Activated naive CD8-positive, alpha-beta T cell treated with anti-CD3 and anti-CD28 coated beads, Interleukin-2, amount 50 U/mL, for 16 hours (primary cell): ENCODE measurements around the gene GUCY1A1.
"Not testable (repeated sequence)": the region's sequence is repeated elsewhere in the genome, so short reads cannot be mapped to it uniquely, and the experiment has no call there.

Source experiments
- DNase-seq: peaks from one replicate; pipeline ENCODE4 v3.0.0-alpha.2; 2020; ENCODE audit warnings: low read depth, low spot score

The GUCY1A1 gene, protein sequence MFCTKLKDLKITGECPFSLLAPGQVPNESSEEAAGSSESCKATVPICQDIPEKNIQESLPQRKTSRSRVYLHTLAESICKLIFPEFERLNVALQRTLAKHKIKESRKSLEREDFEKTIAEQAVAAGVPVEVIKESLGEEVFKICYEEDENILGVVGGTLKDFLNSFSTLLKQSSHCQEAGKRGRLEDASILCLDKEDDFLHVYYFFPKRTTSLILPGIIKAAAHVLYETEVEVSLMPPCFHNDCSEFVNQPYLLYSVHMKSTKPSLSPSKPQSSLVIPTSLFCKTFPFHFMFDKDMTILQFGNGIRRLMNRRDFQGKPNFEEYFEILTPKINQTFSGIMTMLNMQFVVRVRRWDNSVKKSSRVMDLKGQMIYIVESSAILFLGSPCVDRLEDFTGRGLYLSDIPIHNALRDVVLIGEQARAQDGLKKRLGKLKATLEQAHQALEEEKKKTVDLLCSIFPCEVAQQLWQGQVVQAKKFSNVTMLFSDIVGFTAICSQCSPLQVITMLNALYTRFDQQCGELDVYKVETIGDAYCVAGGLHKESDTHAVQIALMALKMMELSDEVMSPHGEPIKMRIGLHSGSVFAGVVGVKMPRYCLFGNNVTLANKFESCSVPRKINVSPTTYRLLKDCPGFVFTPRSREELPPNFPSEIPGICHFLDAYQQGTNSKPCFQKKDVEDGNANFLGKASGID

DNA sequence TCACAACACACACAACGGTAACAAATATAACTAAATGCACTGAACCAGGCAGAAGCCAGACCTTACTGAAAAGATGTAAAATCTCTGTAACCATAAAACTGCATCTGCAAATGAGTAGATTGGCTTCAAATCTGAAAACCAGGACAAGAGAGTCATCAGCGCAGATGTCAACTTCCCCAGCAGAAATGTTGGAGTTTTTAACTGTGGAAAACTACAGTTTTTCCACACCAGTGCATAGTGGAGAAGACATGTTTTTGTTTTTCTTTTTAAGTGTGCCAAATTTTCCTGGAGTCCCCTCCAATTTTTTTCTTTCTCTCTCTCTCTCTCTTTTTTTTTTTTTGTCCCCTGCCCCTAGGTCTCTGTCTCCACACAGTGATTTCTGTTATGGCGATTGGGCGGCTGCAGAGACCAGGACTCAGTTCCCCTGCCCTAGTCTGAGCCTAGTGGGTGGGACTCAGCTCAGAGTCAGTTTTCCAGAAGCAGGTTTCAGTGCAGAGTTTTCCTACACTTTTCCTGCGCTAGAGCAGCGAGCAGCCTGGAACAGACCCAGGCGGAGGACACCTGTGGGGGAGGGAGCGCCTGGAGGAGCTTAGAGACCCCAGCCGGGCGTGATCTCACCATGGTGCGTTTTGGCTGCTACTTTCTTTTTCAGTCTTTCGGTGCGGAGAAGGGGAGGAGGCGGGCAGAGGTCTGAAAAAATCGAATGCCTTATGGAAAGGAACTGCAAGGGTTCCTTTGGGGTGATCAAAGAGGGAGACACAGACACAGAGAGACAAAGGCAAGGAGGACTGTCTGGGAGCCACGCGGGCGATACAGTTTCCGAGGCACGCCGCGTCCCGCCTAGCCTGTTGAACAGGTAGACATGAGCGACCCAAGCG, at the start of gene GUCY1A1:
Gene GUCY1A1 (plus strand): TSS at position 505 of the 878 bp plus-strand sequence. CDS start 30,020 bp downstream, outside the sequence.
- no peak for DNase-seq

DNA sequence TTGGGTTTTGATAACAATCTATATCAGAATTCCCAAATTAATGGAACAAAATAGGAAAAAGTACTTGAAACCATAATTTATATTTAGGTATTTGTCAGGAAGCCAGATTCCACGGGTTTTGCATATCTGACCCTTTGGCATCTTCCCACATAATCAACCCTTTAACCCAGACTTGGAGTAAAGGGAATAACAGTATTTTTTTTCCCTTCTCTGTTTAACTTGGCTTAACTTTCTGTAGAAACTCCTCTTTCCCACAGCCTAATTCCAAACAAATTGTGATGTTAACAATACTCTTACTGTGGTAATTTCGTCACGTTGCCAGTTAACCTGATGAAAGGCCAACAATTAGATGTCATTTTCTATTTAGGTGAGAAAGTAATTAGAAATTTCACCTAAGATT, 49.4 kb upstream of the GUCY1A1 start:
- no peak for DNase-seq

DNA sequence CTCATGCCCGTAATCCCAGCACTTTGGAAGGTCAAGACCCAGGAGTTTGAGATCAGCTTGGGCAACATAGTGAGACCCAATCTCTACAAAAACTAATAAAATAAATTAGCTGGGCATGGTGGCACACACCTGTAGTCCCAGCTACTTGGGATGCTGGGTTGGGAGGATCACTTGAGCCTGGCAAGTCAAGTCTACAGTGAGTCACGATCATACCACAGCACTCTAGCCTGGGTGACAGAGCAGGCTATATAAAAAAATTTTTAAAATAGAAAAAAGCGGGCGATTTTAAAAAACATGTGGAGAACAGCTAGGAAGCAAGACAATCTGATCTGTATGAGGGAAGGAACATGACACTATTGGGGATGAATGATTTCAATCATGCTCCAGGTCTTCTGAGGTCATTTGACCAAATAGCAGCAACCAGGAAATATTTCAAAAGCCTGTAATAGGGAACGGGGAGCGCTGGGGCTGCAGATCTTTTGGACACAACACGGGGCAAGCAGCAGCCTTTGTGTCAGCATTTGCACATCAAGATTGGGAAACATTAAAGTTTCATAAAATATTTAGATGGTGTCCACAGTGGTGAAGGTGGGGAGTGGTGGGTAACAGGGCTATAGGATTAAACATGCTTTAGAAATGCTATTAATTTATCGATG, 48.3 kb upstream of the GUCY1A1 start:
- no peak for DNase-seq

DNA sequence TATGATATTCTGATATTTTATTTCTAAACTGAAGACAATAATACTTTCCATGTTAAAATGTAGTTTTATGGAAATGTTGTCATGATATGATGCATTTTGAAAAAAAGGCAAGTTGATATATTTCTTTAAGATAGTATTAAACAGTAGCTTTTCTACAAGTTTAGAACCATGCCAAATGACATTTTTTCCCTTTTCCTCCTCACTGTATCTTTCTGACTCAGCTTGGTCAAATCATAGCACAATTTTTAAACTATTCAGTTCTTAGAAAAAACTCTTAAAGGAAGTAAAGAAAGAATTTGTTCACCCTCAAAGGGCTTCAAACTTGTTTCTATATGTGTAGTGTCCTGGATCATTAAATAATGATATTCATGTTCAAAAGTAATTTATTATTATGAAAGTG, 46.0 kb upstream of the GUCY1A1 start:
- DNase-seq: no peak

DNA sequence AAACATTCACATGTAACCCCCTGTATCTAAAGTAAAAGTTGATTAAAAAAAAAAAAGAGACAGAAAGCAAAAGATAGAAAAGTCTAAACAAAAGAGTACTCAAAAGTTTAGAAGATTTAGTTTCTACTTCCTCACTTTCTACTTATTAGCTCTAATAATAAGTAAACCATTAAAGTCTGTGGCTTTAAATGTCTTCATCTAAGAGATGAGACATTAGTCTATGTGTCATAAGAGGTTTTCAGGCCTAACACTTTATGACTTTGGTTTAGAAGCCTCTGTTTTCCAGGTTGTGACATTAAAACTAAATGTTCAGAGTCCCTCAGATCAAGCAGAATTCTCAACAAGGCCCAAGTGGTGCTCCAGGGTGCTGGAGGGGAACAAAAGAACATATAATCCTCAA, 42.2 kb upstream of the GUCY1A1 start:
- no peak for DNase-seq

DNA sequence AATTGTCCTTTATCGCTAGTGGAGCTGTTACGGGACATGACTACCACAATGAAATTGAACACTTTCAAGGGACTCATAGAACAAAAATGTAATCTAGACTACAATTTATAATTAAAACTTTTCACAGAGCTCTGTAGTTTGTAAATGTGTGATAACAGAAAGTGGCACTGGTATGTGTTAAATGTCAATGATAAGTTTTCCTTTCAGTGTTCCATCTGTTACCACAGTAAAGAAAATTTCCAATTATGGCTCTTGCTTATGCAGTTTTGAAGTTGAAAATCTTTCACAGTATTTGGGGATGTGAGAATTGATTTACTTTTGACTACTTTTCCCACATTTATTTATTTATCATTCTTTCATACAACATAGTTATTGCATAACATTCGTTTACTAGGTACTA, 40.1 kb upstream of the GUCY1A1 start:
- DNase-seq: no peak

DNA sequence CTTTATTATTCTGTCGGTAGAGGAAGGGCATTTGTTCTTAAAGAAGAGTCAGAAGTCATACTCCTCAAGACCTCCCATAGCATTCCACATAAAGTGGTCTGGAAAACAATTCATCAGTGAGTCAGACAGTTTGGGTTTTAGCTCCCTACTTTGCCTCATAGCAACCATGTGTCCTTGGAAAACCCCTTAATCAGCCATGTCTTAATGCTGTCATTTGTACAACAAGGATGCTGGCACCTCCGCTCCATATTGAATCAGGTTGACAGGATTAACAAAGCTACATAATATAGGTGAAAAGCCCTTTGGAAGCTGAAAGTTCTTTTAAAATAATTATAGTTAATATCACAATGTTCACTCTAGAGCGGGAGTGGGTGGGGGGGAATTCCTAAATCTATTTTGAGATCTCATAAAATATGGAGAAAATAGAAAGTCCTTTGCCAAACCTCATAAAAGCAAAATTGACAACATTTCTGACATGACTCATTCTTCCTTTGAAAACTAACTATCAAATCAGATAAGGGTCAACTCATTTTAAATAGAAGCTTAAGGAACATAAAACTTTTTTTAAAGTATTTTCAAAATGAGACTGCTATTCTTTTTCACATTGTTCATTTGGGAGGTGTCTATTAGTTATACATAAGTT, 37.3 kb upstream of the GUCY1A1 start:
- no peak for DNase-seq

DNA sequence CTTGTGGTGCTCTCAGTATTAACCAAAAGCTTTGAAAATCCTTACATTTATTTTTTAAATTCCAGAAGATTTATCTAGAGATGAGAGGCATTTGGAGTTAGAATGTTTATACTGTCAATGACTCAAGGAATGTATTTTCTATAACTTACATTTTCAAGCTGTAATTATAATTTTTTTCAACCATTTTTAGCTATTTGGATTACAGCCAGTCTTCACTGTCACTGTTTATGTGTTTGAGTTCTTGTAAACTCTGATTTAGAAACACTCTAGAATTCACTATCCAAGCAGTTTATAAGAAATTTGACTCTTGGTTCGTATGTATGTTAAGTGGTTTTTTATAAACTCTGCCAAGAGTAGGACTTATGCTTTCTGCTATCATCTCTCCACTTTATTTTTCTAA, 36.7 kb upstream of the GUCY1A1 start:
- DNase-seq: no peak

DNA sequence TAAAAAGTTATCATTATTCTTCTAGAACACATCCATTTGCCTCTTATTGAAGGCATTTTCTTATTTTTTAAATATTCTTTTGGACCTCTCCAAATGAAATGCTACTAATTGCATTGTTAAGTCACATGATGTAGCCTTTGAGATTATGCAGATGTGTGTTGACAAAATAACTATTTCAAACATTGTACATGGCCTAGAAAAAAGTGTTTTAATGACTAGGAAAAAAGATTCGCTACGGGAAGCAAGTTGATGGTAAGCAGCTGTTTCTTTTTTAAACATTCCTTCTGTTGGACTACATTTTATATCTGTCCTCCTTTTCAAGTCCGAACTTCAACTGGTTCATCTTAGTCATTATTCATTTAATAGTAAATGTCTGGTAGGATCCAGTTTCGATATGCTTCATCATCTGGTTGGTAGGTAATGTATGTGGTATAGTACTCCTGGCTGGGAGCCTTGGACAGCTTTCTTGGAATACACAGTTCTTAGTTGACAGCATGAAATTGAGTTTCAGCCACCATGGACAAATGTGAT, 34.3 kb upstream of the GUCY1A1 start:
- DNase-seq: no peak

DNA sequence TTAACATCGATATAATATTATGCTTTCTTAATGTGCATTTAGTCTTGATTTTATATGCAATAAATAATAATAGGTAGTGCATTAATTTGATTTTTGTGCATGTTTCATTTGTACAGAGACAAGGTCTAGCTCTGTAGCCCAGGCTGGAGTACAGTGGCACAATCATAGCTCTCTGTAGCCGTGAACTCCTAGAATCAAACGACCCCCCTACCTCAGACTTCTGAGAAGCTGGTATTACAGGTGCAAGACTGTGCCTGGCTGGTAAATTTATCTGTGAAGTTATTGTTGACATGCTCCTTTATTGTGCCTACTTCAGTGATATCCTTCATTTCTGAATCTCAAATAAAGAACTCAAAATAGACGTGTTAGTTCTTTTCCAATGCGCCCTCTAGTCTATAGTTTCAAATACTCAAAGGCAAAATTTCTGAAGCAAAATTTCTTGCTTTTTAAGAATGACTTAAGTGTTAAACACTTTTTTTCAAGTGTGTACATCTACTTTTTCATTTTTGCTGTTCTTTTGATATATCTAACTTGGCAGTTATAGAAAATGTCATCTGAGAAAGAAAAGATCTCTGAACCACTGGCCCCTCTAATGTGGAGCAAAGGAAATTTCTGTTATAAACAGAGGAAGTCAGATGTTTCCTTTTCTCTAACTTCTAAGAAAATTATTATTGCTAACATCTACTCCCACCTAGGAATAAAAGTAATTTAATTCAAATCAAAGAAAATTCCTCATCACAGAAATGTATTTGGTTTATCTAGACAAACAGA, 28.3 kb upstream of the GUCY1A1 start:
- no peak for DNase-seq

DNA sequence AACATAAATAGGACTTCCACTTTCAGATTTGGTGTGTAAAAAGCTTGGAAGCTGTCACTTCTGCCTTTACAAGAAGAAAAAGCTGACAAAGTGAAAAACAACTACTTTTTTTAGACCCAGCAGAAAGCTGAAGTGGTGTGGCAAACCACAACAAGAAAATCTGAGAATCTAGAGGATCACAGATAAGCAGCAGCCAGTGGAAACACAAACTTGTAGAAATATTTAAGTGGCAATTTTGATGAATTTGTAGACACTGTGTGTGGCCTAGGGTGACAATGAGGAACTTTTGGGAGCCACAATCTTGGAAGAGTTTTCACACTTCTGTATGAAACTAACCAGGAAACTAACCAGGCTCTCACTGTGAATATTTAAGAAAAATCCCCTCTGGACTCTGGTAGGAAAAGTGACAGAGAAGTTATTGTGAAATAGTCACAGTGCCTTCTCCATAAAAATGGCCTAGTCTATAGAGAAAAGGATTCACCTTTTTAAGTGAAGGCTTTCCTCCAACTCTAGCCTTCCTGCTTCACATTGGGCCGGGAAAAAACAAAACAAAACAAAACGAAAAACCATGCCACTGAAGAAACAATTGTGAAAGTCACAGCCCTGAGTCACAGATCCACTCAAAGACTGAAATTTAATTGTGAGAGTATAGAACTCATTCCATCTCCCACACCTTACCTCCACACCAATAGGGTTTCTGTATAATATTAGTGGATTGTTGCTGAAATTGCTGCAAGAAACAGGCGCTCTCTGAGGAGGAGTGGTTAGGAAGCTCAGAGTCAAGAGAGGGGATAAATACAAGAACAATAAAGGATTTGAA, 26.7 kb upstream of the GUCY1A1 start:
- no peak for DNase-seq

DNA sequence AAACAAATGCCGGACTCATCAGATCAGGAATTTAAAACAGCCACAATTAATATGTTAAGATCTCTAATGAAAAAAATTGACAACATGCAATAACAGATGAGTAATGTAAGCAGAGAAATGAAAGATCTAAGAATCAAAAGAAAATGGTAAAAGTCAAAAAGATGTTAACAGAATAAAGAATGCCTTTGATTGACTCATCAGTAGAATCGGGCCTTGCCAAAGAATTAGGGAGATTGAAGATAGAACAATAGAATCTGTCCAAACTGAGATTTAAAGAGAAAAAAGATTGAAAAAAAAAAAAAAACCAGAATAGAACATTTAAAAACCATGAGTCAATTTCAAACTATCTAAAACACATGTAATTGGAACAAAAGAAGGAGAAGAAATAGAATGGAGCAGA, 25.9 kb upstream of the GUCY1A1 start:
- DNase-seq: no peak

DNA sequence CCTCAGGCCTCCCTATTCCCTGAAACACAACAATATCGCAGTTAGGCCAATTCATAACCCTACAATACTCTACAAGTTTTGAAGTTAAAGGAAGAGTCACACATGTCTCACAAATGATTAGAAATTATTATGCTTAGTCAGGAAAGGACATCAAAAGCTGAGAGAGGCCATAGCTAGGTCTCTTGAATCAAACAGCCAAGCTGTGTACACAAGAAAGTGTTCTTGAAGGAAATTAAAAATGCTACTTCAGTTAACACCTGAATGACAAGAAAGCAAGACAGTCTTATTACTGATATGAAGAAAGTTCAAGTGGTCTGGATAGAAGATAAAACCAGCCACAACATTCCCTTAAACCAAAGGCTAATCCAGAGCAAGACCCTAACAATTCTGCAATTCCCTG, 23.6 kb upstream of the GUCY1A1 start:
- no peak for DNase-seq

DNA sequence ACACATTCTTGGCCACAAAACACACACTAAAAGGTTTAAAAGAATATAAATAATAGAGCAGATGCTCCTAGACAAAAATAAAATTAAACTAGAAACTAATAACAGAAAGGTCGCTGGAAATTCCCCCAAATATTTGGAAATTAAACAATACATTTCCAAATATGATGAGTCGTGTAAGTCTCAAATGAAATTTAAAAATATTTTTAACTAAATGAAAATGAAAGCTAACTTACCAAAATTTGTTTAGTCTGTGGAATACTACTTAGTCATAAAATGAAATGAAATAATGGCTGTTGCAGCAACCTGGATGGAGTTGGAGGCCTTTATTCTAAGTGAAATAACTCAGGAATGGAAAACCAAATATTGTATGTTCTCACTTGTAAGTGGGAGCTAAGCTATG, 20.6 kb upstream of the GUCY1A1 start:
- DNase-seq: no peak

DNA sequence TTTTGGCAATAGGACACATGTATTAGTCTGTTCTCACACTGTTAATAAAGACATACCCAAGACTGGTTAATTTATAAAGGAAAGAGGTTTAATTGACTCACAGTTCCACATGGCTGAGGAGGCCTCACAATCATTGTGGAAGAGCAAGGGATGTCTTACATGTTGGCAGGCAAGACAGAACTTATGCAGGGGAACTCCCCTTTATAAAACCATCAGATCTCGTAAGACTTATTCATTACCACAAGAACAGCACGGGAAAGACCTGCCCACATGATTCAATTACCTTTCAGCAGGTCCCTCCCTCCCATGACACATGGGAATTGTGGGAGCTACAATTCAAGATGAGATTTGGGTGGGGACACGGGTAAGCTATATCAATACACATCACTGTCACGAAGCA, 15.9 kb upstream of the GUCY1A1 start:
- DNase-seq: not testable (repeated sequence)

DNA sequence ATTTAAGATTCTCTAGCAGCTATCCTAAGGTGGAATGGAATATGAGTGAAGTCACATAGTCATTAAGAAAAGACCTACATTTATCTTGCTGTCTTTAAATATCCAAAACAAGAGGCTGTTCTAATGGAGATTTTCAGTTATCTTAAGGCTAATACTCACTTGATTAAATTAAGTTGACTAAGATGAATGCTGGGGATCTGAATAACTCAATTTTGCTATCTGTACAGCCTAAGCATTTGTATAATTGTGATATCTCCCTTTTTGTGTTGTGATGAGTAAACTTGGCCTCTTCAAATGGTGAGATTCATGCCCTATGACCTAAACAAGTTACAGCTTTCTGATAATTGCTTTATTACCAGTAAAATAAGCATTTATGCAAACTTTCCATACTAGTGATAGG, 13.6 kb upstream of the GUCY1A1 start:
- DNase-seq: no peak

DNA sequence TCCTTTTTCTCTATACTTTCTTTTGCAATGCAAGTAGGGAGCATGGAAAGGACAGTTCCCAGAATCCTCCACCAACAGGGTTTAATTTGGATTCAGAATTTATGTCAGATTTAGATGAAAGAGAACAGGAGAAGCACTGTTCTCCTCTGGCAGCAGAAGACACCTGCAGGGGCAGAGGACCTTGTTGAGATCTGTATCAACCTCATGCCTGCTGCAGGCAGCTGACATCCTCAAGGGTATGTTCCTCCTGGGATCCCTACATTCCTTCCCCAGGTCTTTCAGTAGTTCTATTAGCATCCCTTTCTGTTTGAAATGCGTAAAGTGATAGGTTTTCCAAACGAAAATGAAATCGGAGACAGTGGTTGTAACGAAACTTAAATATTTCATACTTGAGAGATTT, 10.6 kb upstream of the GUCY1A1 start:
- DNase-seq: no peak

DNA sequence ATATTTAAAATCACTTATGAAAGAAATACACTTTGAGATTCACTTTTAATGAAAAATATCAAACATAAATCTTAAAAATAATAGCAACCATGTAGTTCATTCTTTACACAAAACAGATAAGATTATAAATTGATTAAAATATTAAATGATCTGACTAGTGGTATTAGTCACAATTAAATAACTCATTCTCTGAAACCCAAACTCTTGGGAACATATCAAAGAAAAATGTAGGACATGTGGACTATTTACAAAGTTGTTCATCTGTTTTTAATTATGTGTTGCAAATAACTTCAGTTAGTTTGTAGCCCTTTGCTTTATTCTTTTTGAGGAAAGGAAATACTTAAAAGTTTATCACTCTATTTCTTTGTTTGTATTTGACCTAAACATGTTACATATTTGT, 9.5 kb upstream of the GUCY1A1 start:
- no peak for DNase-seq

DNA sequence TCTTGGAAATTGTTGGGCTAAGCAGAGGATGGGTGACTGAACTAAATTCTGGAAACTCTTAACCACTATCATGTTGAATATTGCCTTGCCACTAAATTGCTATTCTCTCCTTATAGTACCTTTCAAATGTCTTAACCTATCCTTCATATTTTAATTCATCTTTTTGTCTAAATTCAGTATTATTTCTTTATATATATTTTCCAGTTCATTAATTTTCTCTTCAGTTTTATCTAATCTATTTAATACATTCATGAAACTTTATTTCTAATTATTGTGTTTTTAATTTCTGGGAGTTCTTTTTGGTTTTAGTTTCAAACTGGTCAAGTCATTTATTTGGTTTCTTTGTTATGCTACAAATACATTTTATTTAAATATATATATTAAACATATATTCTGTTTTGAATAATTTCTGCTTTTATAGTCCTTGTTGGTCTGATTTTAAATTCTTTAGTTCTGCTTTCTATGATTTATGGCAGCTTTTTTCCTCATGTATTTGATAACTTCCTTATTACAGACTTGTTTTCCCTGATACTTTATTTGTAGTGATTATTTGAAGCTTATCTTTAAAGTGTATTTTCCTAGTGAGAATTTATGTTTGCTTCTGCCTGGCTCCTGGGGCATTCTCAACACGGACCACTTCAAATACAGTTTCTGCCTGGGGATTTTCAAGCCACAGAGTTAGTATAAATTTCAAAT, 8.5 kb upstream of the GUCY1A1 start:
- DNase-seq: no peak
